ENCODE data around the gene FYCO1.

Gene FYCO1

DNA sequence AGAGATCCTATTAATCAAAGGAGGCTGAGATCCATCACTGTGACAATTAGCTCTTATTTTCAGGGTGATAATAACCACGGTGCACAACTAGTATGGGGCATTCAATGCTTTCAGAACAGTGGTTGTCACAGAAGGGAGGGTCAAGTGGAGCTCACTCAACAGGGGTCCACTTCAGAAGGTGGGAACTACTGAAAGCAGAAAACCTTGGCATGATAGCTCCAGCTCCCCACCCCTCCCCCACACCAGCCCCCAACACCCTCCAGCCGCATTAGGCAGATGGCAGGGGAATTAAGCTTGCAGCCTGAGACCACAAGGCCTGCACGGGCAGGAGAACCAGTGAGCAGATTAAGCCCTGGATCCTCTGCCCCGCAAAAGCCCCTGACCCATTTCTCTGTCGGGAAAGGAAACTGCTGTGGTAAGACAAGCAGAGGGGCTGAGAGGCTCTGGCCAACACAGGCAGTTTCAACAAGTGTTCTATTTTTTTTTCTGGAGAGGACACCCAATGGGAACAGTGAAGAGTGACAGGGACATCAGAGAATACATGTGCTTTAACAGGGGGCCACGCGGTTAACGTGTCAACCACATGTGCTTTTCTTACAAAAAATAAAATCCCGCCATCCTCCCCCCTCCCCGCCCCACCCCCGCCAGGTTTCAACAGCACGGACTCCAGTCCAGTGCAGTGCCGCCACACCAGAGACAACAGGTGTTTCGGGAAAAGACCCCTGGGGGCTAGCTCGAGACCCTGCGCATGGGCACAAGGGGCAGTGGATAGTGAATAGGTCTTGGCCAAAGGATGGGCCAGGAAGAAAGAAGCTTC is 997 bp downstream of the FYCO1 start:
- DNase-seq (ENCODE audit: insufficient read length, low spot score) (no peak), FAIRE-seq (peak; percentile 35)
- TF ChIP-seq POLR2AphosphoS5 (IDR thresholded peaks at IDR 0.05; ENCODE audit: low read depth, low read length), result peak; percentile 27; the same call in 1 of the 2 replicates
- no peak for TF ChIP-seq POU2F2 (IDR thresholded peaks at IDR 0.05; ENCODE audit: low read depth, low read length)

DNA sequence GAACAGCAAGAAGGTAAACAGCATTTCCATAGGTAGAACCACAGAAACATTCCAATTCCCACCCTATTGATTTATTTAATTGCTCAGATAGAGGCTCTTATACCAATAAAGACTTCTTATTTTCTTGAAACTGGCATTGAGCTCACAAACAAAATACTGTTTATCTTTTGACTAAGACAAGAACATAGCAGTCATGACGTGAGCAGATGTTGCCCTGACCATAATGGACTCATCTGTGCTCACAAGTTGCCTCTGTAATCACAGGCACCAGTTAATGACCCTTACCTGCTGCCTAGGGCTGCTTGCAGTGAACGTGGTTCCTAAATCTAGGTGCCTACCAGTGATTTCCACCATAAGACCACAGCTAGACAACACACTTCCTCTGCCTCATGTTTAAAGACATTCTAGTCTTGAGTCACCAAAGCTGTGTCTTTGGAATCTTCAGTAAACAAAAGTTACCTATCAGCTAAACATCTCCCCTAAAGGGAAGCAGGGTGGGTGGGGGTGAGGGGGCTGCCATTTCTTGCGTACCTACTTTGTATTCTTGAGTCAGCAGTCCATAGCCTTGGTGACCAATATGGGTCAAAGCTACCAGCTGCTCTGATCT is 2.1 kb downstream of the FYCO1 start:
- TF ChIP-seq SPI1 (IDR thresholded peaks at IDR 0.05; ENCODE audit: low read depth, low read length) (peak; percentile 78), POLR2AphosphoS5 (IDR thresholded peaks at IDR 0.05; ENCODE audit: low read depth, low read length) (no peak)
- FAIRE-seq (peak; percentile 82), DNase-seq (ENCODE audit: insufficient read length, low spot score) (no peak)

DNA sequence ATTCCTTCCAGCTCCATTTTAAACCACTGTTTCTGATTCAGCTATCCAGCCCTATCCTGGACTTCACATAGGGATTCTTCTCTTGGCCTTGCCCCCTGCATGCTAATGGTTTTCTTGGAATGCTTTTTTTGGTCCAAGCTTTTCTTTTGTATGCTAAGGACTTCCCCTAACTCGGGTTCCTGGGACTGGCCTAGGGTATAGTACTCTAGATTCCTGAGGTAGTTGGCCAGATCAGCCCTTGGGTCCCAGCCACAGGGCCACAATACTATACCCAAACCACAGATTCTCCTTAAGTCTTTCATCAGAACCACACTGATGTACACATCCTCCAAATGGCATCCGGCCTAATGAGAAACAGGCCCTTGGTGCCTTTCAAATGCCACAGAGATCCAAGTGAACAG is 2.8 kb downstream of the FYCO1 start:
- TF ChIP-seq POLR2A (IDR thresholded peaks at IDR 0.05; ENCODE audit: low read depth, low read length) (no peak), POU2F2 (IDR thresholded peaks at IDR 0.05; ENCODE audit: low read depth, low read length) (no peak), TAF1 (IDR thresholded peaks at IDR 0.05; ENCODE audit: low read depth, low read length) (no peak)
- peak; percentile 63 for FAIRE-seq
- DNase-seq (ENCODE audit: insufficient read length, low spot score), result no peak

DNA sequence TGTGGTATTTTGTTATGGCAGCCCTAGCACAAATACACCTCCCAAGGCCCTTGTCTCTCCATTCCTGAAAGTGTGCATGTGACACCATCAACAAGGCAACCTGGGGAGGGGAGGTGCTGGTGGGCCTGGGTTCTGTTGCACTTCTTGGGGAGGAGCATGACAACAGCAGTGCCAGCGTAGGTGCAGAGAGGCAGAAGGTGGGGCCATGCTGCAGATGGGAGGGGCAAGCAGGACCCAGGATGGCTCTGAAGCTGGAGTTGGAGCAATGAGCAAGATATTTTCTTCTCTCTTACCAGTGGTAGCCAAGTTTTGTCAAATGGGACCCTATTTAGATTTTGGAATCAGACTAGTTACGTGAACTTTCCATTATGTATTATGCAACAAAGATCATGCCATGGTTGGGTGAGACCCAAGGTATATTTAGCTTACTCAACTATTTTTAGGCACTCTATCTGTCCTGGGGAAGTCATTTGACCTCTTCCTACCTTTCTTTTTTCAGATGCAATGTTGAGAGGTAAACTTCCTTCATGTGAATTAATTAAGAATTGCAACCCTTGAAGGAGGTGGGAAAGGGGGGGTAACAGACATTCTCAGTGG is 3.4 kb downstream of the FYCO1 start:
- FAIRE-seq, result peak; percentile 43
- TF ChIP-seq TAF1 (IDR thresholded peaks at IDR 0.05; ENCODE audit: low read depth, low read length), result no peak
- no peak for TF ChIP-seq POLR2A (IDR thresholded peaks at IDR 0.05; ENCODE audit: low read depth, low read length)
- no peak for TF ChIP-seq PAX5 (IDR thresholded peaks at IDR 0.05; ENCODE audit: insufficient read depth, low read length, severe bottlenecking)
- no peak for TF ChIP-seq POLR2AphosphoS5 (IDR thresholded peaks at IDR 0.05; ENCODE audit: low read depth, low read length)
- TF ChIP-seq POU2F2 (IDR thresholded peaks at IDR 0.05; ENCODE audit: low read depth, low read length), result no peak
- no peak for TF ChIP-seq SPI1 (IDR thresholded peaks at IDR 0.05; ENCODE audit: low read depth, low read length)
- DNase-seq (ENCODE audit: insufficient read length, low spot score), result no peak

DNA sequence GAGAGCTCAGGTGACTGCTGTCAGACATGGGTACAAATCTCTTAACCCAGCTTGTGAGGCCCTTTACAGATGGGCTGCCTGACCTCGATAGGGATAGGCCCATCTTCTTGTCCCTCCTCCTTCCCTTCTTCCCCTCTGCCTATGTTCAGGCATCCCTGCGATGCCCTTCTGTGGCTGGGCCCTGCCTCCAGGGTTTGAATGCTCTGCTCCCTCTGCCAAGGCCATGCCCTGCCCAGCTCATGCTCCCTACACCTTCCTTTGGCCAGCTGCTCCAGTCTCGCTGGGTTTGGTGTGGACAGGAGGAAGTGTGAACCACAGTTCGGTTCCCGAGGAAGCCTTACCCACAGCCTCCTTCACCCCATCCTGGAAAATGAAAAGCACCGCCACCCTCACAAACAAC is 4.3 kb downstream of the FYCO1 start:
- DNase-seq (ENCODE audit: insufficient read length, low spot score) (no peak), FAIRE-seq (no peak)
- TF ChIP-seq SPI1 (IDR thresholded peaks at IDR 0.05; ENCODE audit: low read depth, low read length) (0 out of 2 replicates have a peak, but pooled peaks have one; percentile 0), POLR2A (IDR thresholded peaks at IDR 0.05; ENCODE audit: low read depth, low read length) (no peak)

DNA sequence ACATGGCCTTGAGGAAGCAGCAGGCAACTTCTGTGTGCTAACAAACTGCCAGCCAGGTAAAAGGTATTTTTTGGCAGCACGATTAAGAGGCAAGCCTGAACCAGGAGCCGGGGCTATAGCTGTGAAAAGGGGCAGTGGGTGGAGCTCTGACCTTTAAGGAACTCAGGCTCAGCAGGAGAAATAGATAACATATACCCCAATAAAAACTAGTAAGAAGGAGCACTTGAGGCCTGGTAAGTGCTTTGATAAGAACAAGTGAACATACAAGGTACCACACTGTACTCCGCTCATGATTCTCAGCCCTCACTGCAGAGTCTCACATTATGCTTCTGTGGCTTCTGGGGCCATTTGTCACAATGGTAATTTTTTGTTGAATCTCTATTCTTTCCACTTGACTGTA is 5.4 kb downstream of the FYCO1 start:
- FAIRE-seq, result no peak
- TF ChIP-seq TAF1 (IDR thresholded peaks at IDR 0.05; ENCODE audit: low read depth, low read length), result no peak

DNA sequence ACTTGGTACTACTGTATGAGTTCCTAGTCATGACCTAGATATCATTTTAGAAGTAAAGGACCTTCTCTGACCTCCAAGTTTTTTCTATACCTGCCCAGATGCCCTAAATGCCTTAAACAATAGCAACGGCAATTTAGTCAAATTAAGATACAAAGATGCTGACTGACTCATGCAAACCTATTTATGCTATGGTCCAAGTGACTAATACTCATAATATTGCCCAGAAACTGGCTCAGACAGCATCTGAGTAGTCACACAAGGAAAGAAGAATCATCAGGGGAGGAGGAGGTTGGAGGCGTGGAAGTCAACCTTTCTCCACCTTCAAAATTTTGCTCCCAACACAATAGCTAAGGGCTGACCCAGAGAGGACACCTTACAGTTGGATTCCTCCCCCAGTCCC is 6.8 kb downstream of the FYCO1 start:
- FAIRE-seq (no peak), DNase-seq (ENCODE audit: insufficient read length, low spot score) (no peak)
- TF ChIP-seq SPI1 (IDR thresholded peaks at IDR 0.05; ENCODE audit: low read depth, low read length) (no peak), POLR2AphosphoS5 (IDR thresholded peaks at IDR 0.05; ENCODE audit: low read depth, low read length) (no peak), TAF1 (IDR thresholded peaks at IDR 0.05; ENCODE audit: low read depth, low read length) (no peak), POLR2A (IDR thresholded peaks at IDR 0.05; ENCODE audit: low read depth, low read length) (no peak), PAX5 (IDR thresholded peaks at IDR 0.05; ENCODE audit: insufficient read depth, low read length, severe bottlenecking) (no peak), POU2F2 (IDR thresholded peaks at IDR 0.05; ENCODE audit: low read depth, low read length) (no peak)

More for the DNA sequence above, 5.4 kb downstream of the FYCO1 start:
- DNase-seq (ENCODE audit: insufficient read length, low spot score), result no peak

DNA sequence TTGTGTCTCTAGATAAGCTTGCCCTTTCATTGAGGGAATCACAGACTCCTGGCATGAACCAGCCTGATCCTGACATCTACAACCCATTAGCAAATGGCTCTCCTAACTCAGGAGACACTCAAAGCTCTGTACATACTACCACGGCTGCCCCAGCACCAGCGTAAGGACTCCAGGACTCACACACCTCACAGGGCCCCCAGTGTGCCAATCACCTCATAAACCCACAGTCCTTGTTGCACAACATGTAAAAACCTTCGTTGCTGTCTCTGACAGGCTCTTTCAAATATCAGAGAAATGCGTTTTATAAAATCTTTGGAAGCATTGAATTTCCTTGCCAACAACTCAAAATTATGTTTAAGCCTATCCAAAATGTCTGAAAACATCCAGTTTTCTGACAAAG is 7.3 kb downstream of the FYCO1 start:
- no peak for DNase-seq (ENCODE audit: insufficient read length, low spot score)
- peak; percentile 38 for FAIRE-seq
- no peak for TF ChIP-seq PAX5 (IDR thresholded peaks at IDR 0.05; ENCODE audit: insufficient read depth, low read length, severe bottlenecking)
- TF ChIP-seq POLR2A (IDR thresholded peaks at IDR 0.05; ENCODE audit: low read depth, low read length), result no peak
- no peak for TF ChIP-seq SPI1 (IDR thresholded peaks at IDR 0.05; ENCODE audit: low read depth, low read length)
- TF ChIP-seq POLR2AphosphoS5 (IDR thresholded peaks at IDR 0.05; ENCODE audit: low read depth, low read length), result no peak
- no peak for TF ChIP-seq TAF1 (IDR thresholded peaks at IDR 0.05; ENCODE audit: low read depth, low read length)
- no peak for TF ChIP-seq POU2F2 (IDR thresholded peaks at IDR 0.05; ENCODE audit: low read depth, low read length)

DNA sequence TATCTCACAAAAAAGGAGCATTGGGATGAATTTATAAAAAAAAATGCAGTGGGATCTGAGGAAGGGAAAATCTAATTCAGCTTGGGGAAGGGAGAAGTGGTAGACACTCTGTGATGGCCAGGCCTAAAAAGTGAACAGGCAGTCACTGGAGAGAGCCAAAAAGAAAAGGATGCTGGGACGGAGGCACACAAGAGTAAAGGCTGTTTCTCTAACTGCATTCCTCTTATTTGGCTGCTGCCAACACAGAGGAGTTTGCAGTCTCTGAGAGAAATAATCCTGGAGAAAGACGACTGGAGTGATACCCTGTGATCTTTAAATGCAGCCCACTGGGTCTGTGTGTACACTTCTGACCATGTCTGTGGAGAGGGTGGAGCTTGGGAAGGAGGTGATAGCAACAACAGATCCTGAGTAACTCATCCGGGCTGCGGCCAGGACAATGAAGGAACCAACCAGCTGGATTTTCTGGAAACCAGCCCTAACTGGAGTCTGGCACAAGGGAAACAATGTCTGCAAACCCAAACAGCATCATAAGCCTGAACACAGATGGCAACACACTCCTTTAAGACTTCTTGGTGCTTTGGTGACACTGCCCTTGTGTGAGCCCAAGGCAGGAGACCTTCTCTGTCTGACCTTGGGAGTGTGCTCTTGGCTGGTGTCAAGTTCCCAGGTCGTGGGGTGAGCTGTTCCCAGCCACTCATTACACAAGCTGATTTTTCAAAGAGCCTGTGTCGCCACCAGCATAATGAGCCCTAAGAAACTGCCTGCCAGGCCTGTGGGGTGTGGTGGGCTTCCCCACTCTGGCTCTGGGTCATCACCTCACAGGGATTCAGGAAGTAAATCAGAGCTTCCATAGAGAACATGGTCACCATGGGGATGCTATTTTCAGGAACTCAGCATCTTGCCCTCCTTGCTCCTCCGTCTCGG is 8.0 kb downstream of the FYCO1 start:
- peak; percentile 31 for FAIRE-seq
- TF ChIP-seq POLR2AphosphoS5 (IDR thresholded peaks at IDR 0.05; ENCODE audit: low read depth, low read length) (no peak), PAX5 (IDR thresholded peaks at IDR 0.05; ENCODE audit: insufficient read depth, low read length, severe bottlenecking) (no peak), SPI1 (IDR thresholded peaks at IDR 0.05; ENCODE audit: low read depth, low read length) (no peak), TAF1 (IDR thresholded peaks at IDR 0.05; ENCODE audit: low read depth, low read length) (no peak), POU2F2 (IDR thresholded peaks at IDR 0.05; ENCODE audit: low read depth, low read length) (no peak), POLR2A (IDR thresholded peaks at IDR 0.05; ENCODE audit: low read depth, low read length) (no peak)
- no peak for DNase-seq (ENCODE audit: insufficient read length, low spot score)
